GM19328 (cell line): ENCODE data around the gene CD1E.
"Not testable (repeated sequence)": the region's sequence is repeated elsewhere in the genome, so short reads cannot be mapped to it uniquely, and the experiment has no call there.

ENCODE experiments used
- ATAC-seq: cut with Tn5 transposase; IDR thresholded peaks from one replicate; pipeline ENCODE4 v1.9.1; 2021; ENCODE audit warnings: mild to moderate bottlenecking, moderate library complexity; ENCODE audit not compliant: unreplicated experiment

Gene CD1E

GRCh38 chr1:158362482-158362881, 8.8 kb downstream of the CD1E start:
- ATAC-seq = no peak

- no peak for ATAC-seq
Observed at GRCh38 chr1:158362941-158363340, 9.2 kb downstream of the CD1E start.

- no peak for ATAC-seq
Observed at GRCh38 chr1:158366783-158367182, 13.1 kb downstream of the CD1E start.

- peak; percentile 80 for ATAC-seq
Observed at GRCh38 chr1:158371188-158371953, 17.7 kb downstream of the CD1E start.

- not testable (repeated sequence) for ATAC-seq
Observed at GRCh38 chr1:158374101-158374500, 20.4 kb downstream of the CD1E start.

GRCh38 chr1:158374860-158375259, 21.2 kb downstream of the CD1E start:
- ATAC-seq = no peak

GRCh38 chr1:158390331-158390730, 36.6 kb downstream of the CD1E start:
- ATAC-seq = no peak

- no peak for ATAC-seq
Observed at GRCh38 chr1:158391099-158391498, 37.4 kb downstream of the CD1E start.

GRCh38 chr1:158393476-158393875, 39.8 kb downstream of the CD1E start:
- no peak for ATAC-seq

GRCh38 chr1:158396646-158397045, 43.0 kb downstream of the CD1E start:
- ATAC-seq = no peak

GRCh38 chr1:158398818-158399514, 45.3 kb downstream of the CD1E start, which contains the start of gene OR10T2:
TSS of gene OR10T2 (minus strand) at chr1:158399466. CDS start at chr1:158399466, 0 bp downstream.
- no peak for ATAC-seq

- ATAC-seq = no peak
Observed at GRCh38 chr1:158400871-158401270, 47.2 kb downstream of the CD1E start.

- no peak for ATAC-seq
Observed at GRCh38 chr1:158407092-158407491, 53.4 kb downstream of the CD1E start.
